ENCODE results near the gene CEMIP.

DNA sequence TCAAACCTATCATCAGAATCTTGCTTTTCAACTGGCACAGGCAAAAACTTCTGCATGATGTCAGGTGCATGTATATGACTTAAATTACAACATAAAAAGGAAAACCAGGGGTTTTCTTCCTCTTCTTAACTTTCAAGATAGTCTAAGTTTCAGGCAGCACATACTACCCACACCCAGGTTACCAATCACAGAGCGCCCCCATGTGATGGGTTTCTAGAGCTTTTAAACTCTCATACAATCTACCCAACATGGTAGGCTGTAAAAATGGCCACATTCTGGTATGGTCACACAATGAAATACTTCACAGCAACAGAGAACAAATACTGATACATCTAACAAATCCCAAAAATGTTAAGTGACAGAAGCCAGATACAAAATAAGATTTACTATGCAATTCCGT, 203.0 kb downstream of the CEMIP start:
- TF ChIP-seq, protein P1, sequence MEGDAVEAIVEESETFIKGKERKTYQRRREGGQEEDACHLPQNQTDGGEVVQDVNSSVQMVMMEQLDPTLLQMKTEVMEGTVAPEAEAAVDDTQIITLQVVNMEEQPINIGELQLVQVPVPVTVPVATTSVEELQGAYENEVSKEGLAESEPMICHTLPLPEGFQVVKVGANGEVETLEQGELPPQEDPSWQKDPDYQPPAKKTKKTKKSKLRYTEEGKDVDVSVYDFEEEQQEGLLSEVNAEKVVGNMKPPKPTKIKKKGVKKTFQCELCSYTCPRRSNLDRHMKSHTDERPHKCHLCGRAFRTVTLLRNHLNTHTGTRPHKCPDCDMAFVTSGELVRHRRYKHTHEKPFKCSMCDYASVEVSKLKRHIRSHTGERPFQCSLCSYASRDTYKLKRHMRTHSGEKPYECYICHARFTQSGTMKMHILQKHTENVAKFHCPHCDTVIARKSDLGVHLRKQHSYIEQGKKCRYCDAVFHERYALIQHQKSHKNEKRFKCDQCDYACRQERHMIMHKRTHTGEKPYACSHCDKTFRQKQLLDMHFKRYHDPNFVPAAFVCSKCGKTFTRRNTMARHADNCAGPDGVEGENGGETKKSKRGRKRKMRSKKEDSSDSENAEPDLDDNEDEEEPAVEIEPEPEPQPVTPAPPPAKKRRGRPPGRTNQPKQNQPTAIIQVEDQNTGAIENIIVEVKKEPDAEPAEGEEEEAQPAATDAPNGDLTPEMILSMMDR (IDR thresholded peaks at IDR 0.05): no peak
- TF ChIP-seq POLR2AphosphoS5 (IDR thresholded peaks at IDR 0.05) (no peak), EP300 (IDR thresholded peaks at IDR 0.05) (no peak)
